ENCODE data around the gene TIGD7.
A peak's percentile ranks its signal among the peaks of the same experiment; 100 is the strongest.
"Not testable (repeated sequence)": the region's sequence is repeated elsewhere in the genome, so short reads cannot be mapped to it uniquely, and the experiment has no call there.

The TIGD7 gene

DNA sequence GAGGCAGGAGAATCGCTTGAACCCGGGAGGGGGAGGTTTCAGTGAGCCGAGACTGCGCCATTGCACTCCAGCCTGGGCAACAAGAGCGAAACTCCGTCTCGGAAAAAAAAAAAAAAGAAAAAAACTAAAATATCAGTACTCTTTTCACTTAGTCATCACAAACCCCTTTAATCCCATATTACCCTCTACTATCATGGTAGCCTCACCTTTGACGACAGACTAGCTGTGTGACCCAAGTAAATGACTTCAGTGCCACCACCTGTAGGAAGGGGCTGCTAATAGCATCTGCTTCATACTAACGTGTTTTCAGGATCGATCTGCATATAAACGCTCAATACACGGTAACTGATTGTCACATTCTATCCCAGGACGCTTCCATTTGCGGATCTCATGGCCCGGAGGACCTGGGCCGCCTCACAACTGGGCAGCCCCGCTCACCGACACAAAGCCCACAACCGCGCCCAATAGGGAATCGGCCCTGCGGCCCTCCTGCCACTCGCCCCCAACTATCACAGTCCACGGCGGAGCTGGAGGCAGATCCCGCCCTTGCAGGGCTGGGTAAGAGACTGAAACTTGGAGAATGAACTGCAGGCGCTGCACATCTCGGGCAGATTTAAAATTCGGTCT lies 23.0 kb downstream of the TIGD7 start:
- peak; percentile 39 to 49 for DNase-seq

DNA sequence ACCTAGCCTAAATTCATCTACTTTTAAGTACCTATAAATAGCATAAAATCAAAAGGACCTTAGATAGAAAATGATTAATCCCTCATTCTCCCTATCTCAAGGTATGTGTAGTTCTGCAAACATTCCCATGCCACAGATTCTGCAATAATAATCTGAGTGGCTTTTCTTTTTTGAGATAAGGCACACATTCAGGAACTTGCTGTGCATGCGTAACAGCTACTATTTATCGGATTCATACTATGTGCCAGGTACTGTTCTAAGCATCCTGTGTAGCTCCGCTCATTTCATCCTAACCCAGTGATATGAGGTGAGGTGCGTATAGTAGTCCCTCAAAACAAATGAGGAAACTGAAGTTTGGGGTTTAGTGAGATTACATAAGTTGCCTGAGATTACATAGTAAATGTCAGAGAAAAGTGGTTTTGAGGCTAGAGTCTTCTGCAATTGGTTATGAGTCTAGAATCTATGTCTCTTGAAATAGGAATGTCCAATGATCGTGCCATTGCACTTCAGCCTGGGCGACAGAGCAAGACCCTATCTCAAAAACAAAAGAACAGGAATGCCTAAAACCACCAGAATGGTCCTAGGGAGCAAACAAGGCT lies 23.9 kb downstream of the TIGD7 start:
- no peak for DNase-seq

DNA sequence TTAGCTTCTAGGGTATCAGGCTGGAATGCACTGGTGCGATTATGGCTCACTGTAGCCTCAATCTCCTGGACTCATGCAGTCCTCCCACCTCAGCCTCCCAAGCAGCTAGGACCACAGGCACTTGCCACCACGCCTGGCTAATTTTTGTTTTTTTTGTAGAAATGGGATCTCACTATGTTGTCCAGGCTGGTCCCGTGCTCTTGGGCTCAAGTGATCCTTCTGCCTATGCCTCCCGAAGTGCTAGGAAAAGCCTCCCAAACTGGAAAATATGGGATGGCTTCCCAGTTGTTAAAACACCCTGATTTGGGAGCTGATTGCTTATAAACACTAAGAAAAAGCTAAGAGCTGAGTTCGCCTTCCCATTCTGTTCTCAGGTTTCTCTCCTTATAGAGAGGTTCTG lies 28.6 kb downstream of the TIGD7 start:
- DNase-seq = no peak

DNA sequence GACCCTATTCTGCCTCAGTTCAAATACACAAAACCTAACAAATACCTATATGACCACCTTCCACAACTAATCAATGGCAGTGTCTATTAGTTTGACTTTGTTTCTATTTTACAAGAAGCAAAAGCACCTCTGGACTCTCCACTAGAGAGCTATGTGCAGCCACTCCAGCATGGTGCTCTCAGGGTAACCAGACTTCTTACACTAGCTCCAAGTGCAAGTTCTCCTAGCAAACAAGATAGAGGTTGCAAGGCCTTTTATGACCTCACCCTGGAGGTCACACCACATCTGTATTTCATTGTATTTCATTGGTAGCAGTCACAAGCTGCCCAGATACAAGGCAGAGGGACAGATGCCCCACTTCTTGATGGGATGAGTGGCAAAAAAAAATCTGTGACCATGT lies 30.3 kb downstream of the TIGD7 start:
- DNase-seq = no peak

DNA sequence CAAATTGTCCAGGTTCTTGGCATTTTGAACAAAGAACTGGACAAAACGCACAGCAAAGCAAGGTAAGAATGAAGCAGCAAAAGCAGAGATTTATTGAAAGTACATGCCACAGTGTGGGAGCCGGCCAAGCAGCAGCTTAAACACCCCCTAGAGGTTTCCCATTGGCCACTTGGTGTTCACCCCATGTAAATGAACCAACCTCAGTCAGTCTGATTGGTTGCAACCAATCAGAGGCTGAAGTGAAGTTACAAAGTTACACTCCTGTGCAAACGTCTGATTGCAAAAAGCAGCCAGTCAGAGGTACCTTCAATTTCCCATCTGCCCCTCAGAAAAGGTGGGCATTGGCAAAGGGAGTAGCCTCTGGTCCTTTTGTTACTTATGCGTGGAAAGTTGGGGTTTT lies 30.7 kb downstream of the TIGD7 start:
- no peak for DNase-seq

DNA sequence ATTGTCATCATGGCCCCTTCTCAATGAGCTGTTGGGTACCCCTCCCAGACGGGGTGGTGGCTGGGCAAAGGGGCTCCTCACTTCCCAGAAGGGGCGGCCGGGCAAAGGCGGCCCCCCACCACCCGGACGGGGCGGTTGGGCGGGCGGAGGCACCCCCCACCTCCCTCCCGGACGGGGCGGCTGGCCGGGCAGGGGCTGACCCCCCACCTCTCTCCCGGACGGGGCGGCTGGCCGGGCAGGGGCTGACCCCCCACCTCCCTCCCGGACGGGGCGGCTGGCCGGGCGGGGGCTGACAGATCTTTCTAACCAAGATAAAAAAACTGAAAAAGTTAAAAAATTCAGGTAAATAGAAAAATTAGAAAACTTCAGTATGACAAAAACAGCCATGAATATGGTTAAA lies 33.9 kb downstream of the TIGD7 start:
- DNase-seq = not testable (repeated sequence)

DNA sequence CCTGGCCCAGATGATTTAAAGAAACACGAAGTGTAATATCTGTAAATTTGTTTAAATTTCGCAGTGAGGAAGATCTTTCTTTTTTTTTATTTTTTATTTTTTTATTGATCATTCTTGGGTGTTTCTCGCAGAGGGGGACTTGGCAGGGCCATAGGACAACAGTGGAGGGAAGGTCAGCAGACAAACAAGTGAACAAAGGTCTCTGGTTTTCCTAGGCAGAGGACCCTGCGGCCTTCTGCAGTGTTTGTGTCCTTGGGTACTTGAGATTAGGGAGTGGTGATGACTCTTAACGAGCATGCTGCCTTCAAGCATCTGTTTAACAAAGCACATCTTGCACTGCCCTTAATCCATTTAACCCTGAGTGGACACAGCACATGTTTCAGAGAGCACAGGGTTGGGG lies 34.5 kb downstream of the TIGD7 start:
- DNase-seq = not testable (repeated sequence)

DNA sequence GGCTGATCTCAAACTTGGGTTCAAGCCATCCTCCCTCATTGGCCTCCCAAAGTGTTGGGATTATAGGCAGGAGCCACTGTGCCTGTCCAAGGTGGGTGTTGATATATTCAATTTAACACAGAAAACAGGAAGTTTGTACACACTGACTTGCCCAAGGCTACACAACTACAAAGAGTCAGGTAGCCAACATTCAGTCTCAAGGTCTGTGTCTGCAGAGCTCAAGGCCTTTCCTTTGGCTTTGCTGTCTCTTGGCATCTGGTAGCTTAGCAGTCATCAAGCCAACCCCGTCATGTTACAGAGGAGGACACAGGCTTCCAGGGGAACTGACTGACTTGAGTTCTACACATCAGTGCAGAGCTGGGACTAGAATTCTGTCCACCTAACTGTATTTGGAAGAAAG lies 36.9 kb downstream of the TIGD7 start:
- no peak for DNase-seq

DNA sequence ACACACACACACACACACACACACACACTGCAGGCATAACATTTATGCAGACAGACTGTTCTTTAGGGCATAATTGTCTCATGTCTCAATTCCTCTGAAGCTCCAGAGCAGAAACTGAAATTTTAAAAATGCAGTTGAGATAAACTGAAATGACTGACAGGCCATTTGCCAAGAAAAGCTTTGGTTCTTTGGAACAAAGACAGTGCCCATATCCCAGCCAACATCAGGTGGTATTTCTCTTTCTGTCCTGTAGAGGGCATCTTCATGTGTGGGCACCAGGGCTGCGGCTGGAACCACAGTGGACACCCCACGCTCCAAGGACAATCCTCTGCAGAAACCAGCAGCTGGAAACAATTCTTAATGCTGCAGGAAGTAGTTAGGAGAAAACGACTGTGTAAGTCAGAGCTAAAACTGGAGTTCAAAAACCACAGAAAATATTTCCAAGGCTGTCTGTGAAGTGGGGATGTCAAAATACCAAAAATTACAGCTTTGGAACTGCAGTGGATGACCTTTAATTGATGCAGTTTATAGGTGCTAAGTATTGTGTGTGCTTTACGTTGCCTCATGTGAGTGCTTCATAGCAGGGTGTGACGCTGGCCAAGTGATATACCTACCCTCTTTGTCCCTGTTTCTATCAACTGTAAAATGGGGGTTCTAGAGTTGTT lies 38.2 kb downstream of the TIGD7 start:
- peak; percentile 53 to 56 for DNase-seq

DNA sequence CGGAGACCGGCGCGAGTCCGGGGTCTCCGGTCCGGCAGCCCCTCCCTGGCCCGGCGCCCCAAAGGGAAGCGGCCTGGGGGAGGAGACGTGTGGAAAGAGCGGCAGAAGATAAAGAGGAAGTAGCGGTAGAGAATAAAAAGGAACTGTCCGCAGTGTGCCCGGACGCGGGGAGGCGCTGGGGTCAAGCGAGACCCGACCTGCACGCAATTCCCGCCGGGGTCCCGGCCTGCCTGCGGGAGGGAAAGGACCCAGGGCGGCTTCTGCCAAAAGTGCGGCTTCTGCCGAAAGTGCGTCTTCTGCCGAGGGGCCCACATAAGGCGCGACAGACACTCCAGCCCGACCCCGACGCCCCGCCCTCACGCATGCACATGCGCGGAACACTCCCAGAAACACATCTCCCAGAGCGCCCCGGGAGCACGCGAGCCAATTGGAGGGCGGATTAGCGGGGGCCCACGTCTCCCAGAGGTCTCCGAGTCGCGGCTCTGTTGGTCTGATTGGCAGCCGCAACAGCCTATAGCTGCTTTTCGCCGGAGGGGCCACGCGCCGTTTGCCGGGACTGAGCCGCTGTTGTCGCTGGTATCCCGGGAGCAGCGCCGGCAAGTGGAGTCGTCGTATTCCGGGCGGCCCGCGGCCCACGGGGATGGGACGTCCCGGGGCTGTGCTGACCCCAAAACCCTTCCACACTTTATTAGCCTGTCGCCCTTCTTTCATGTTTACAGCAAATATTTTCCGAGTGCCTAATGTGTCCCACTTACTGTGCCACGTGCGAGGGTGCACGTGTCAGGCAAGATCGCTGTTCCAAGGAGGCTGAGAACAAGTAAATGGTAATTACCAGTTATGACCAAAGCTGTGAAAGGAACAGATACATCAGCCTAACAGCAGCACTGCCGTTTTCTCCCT lies 40.8 kb downstream of the TIGD7 start:
- peak; percentile 83 to 91 for DNase-seq

DNA sequence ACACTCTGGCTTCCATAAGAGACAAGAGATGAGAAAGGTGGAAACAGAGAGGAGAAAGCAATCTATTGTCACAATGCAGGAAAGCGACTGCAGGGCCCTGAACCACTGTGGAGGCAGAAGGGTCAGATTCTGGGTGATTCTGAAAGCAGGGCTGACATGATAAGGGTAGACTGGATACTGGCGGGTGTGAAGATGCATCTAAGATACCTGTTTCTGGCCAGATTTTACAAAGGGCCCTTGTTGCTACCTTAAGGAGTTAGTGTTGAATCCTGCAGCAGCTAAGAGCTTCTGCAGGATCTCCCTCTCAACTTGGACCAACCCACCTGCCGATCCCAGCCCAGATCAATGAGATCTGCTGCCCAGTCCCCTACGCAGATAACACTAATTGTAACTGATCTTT lies 42.7 kb downstream of the TIGD7 start:
- DNase-seq = no peak

DNA sequence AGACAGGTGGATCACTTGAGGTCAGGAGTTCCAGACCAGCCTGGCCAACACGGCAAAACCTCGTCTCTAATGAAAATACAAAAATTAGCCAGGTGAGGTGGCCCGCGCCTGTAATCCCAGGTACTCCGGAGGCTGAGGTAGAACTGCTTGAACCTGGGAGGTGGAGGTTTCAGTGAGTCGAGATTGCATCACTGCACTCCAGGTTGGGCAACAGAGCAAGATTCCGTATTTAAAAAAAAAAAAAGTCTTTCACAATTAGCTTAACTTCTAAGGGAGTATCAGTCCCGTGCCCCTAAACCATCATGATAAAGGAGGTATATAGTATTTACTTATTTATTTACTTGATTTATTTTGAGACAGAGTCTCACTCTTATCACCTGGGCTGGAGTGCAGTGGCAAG lies 45.4 kb downstream of the TIGD7 start:
- DNase-seq = no peak

DNA sequence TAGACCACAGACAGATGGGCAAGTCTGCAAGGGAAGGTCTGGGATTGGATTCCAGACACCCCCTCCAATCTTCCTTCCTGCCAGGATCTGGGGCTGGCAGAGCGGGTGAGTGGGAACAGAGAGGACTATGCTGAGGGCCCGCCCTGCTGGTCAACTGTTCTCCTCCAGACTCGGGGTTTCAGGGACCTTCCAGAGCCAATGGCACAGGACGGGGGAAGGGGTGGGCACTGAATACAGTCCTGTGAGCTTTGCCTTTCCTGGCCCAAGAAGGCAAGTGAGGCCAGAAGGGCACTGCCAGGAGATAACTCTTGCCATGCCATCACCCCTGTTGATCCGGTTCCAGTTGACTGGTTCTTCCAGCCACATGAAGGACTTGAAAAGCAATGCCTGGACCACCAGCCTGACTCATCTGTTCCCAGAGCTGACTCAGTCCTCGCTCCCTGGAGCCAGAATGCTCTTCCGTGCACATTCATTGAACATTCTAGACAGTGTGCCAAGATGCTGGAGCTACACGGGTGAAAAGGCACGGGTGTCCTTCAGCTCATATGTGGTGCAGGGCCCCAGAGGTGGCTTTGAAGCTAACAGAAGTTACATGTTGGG lies 48.3 kb downstream of the TIGD7 start:
- no peak for DNase-seq

DNA sequence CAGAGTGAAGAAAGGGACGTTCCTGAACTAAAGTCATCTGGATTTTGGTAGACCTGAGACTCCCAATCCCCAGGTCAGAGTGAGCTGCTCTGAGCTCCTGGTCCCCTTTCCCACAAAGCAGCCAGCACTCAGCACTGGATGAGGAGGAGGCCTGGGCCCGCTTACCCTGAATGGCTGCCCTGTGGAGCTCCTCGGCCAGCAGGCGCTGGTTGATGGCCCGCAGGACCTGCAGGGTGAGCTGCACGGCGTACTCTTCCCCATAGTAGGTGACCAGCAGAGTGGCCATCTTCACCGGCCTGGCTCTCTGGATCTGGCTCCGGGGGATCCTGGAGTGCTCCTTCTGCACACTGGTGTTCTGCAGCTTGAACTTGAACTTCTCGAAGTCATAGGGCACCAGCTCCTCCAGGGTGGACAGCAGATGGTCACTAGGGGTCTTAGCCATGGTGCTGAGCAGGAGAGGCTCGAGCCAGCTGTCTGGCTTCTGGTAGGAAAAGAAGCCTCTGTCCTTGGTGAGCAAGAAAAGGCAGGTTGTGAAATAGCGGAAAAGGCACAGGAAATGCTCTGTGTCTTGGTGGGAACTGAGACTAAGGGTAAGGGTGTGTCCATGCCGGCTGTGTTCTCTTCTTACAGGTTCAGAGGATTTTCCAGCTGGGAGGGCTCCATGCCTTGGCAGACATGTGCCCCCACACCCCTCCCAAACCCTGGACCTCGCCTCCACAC lies 48.9 kb downstream of the TIGD7 start, which contains the start of gene MEFV:
MEFV (minus strand) TSS at position 488 of the 720 bp plus-strand sequence; CDS start at position 442, 46 bp downstream.
- peak; percentile 41 to 50 for DNase-seq

DNA sequence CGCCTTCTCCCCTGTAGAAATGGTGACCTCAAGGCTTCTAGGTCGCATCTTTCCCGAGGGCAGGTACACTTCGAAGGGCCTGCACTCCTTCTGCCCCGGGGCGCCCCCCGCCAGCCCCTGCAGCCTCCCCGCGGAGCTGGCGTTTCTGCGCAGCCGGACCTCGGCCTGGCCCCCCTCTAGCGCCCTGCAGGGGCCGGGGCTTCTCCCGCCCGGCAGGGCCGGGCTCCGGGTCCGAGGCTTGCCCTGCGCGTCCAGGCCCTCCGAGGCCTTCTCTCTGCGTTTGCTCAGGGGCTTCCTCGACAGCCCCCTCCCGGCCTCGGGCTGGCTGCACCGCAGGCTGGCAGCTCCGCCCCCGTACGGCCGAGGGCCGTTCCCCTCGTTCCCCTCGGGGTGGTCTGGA lies 50.9 kb downstream of the TIGD7 start:
- DNase-seq = no peak

DNA sequence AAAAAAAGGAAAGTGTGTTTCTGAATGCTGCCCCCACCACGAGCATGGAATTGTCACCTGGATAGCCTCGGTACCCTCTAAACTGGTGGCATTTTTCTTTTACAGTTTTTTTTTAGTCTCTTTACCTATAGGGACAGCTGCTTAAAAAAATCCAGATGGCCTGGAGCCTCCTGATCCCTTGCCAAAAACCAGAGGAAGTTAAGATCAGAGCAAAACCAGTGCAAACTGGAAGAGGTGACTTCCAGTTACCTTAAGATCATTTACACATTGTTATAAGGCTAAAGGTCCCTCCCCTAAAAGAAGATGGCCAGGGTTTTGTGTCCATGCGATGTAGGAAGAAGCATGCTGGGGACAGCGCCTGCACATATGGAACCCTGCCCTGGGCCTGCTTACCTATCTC lies 52.3 kb downstream of the TIGD7 start:
- DNase-seq = no peak

DNA sequence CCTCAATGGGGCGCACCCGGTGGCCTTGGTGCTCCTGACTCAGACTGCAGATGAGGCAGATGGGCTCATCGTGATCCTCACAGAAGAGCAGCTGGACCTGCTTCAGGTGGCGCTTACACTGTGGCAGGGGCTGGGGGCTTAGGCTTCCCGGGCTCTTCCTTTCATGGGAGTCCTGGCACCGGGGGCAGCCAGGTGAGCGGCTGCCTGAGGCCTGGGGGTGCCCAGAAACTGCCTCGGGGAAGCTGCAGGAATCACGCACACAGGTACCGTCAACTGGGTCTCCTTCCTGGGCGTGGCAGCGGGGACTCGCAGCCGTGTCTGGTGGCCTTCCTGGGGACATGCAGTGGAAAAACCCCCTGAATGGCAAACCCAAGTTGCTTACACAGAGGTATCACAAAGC lies 55.8 kb downstream of the TIGD7 start:
- no peak for DNase-seq

DNA sequence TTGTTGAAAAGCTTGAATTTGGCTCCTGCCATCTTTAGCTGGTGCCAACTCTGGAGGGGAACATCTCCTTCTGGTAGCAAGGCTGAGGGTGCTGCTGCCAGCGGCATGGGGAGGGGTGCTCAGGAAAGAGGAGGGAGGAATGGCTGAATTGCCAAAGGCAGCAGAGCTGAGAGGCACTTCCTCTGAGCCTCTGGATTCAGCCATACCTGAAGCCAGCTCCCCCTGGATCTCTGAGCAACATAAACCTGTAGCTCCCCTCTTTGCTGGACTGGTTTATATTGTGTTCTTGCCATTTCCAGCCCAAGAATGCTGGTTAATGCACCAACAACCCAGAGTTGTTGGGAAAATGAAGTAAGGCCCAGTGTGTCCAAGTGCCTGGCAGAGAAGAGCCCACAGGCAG lies 56.2 kb downstream of the TIGD7 start:
- no peak for DNase-seq
